GM12878 (cell line): Measurements from ENCODE around the gene MPZL3.

Source experiments
- CBX3 ChIP-seq: fragments of 200-600 bp; sonication (generic); IDR thresholded peaks from 2 replicates; pipeline ENCODE4 v1.6.1; 2016; ENCODE audit warnings: low read depth, borderline replicate concordance
- EZH2 ChIP-seq: IDR thresholded peaks from 2 replicates; pipeline ENCODE4 v1.6.1; 2012; ENCODE audit warnings: low read depth, mild to moderate bottlenecking, control low read depth, inconsistent platforms, low read length, borderline replicate concordance; ENCODE audit not compliant: control insufficient read depth
- KAT2A ChIP-seq: conservative IDR thresholded peaks from 2 replicates; pipeline ENCODE4 v1.6.1; 2011; ENCODE audit warnings: low read depth, low read length; ENCODE audit not compliant: control insufficient read depth
- PAX8 ChIP-seq: fragments of 450-650 bp; IDR thresholded peaks from 2 replicates; pipeline ENCODE4 v1.6.1; 2017; ENCODE audit warnings: mild to moderate bottlenecking, moderate library complexity
- POLR2A ChIP-seq: IDR thresholded peaks from 2 replicates; pipeline ENCODE4 v1.6.1; 2011; ENCODE audit warnings: low read depth, mild to moderate bottlenecking, low read length
- POLR2AphosphoS5 ChIP-seq: IDR thresholded peaks from 2 replicates; pipeline ENCODE4 v1.6.1; 2011; ENCODE audit warnings: mild to moderate bottlenecking, low read length, inconsistent platforms
- SMAD1 ChIP-seq: fragments of 450-650 bp; IDR thresholded peaks from 2 replicates; pipeline ENCODE4 v1.6.1; 2018; ENCODE audit warnings: mild to moderate bottlenecking, low read depth; ENCODE audit not compliant: partially characterized antibody

- TF ChIP-seq PAX8 (no peak), POLR2A (no peak), KAT2A (no peak), POLR2AphosphoS5 (no peak), EZH2 (no peak), SMAD1 (no peak), CBX3 (no peak)
Measured at GRCh38 chr11:118200901-118201680, 51.1 kb downstream of the MPZL3 start.
